ENCODE measurements around the gene ZNF318.

DNA sequence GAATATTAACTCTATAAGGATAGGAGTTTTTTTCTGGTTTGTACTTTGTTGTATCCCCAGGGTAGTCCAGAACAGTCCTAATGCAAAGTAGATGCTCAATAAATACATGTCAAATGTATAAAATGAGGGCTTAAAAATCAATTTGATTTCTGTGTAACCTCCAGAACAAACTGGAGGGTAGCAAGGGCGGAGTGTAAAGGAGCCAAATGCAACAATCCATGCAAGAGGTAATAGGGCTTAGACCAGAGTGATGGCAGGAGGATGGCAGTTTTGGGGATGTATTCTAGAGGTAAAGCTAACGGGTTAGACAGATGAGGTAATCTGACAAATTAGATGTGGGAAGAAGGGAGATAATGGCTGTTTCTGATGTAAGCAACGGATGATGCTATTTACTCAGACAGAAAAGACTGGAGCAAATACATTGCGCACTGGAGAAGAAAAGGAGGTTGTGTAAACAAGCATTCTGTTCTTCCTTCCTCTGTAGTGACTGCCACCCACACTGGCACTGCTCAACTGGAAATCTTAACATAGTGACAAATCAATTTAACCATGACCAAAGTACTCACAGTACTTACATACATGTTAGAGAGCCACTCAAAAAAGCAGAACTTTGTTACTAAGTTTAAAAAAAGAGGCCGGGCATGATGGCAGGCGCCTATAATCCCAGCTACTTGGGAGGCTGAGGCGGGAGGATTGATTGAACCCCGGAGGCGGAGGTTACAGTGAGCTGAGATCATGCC lies 2.0 kb downstream of the ZNF318 start:
- TF ChIP-seq CTCF (IDR thresholded peaks at IDR 0.05; ENCODE audit: poor library complexity, severe bottlenecking) (no peak), POLR2AphosphoS5 (IDR thresholded peaks at IDR 0.05) (no peak), EP300 (conservative IDR thresholded peaks at IDR 0.05; ENCODE audit: poor library complexity, severe bottlenecking) (no peak), MXI1 (conservative IDR thresholded peaks at IDR 0.05; ENCODE audit: poor library complexity, severe bottlenecking) (no peak), EZH2 (IDR thresholded peaks at IDR 0.05; ENCODE audit: borderline replicate concordance, insufficient read depth, low read length, poor library complexity, severe bottlenecking) (no peak), TAF1 (IDR thresholded peaks at IDR 0.05; ENCODE audit: low read depth) (no peak), SMC3 (conservative IDR thresholded peaks at IDR 0.05; ENCODE audit: poor library complexity) (no peak)
- TF ChIP-seq, protein P1, sequence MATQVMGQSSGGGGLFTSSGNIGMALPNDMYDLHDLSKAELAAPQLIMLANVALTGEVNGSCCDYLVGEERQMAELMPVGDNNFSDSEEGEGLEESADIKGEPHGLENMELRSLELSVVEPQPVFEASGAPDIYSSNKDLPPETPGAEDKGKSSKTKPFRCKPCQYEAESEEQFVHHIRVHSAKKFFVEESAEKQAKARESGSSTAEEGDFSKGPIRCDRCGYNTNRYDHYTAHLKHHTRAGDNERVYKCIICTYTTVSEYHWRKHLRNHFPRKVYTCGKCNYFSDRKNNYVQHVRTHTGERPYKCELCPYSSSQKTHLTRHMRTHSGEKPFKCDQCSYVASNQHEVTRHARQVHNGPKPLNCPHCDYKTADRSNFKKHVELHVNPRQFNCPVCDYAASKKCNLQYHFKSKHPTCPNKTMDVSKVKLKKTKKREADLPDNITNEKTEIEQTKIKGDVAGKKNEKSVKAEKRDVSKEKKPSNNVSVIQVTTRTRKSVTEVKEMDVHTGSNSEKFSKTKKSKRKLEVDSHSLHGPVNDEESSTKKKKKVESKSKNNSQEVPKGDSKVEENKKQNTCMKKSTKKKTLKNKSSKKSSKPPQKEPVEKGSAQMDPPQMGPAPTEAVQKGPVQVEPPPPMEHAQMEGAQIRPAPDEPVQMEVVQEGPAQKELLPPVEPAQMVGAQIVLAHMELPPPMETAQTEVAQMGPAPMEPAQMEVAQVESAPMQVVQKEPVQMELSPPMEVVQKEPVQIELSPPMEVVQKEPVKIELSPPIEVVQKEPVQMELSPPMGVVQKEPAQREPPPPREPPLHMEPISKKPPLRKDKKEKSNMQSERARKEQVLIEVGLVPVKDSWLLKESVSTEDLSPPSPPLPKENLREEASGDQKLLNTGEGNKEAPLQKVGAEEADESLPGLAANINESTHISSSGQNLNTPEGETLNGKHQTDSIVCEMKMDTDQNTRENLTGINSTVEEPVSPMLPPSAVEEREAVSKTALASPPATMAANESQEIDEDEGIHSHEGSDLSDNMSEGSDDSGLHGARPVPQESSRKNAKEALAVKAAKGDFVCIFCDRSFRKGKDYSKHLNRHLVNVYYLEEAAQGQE (IDR thresholded peaks at IDR 0.05; ENCODE audit: borderline replicate concordance) = no peak

Data from neural cell (in vitro differentiated cells).